Neural cell (in vitro differentiated cells): Measurements from ENCODE around the gene ELMO2.

Experiments used
- CTCF ChIP-seq: fragments of 450-650 bp; IDR thresholded peaks from 2 replicates; pipeline ENCODE4 v1.5.1; 2014; ENCODE audit warnings: antibody characterized with exemption, mild to moderate bottlenecking, moderate library complexity; ENCODE audit not compliant: poor library complexity, severe bottlenecking
- EP300 ChIP-seq: fragments of 450-650 bp; conservative IDR thresholded peaks from 2 replicates; pipeline ENCODE4 v1.6.1; 2014; ENCODE audit warnings: antibody characterized with exemption, mild to moderate bottlenecking, moderate library complexity; ENCODE audit not compliant: poor library complexity, severe bottlenecking
- EZH2 ChIP-seq: fragments of 200-600, 300-800 bp; shearing (Covaris generic), sonication (generic); IDR thresholded peaks from 2 replicates; pipeline ENCODE4 v1.6.1; 2014; ENCODE audit warnings: antibody characterized with exemption, low read length, borderline replicate concordance, mild to moderate bottlenecking; ENCODE audit not compliant: insufficient read depth, poor library complexity, severe bottlenecking
- MXI1 ChIP-seq: fragments of 450-650 bp; conservative IDR thresholded peaks from 2 replicates; pipeline ENCODE4 v1.6.1; 2014; ENCODE audit warnings: antibody characterized with exemption, mild to moderate bottlenecking; ENCODE audit not compliant: poor library complexity, severe bottlenecking
- POLR2AphosphoS5 ChIP-seq: IDR thresholded peaks from 2 replicates; pipeline ENCODE4 v1.6.1; 2012
- RAD21 ChIP-seq: fragments of 450-650 bp; conservative IDR thresholded peaks from 2 replicates; pipeline ENCODE4 v1.6.1; 2014; ENCODE audit warnings: antibody characterized with exemption, mild to moderate bottlenecking, moderate library complexity
- REST ChIP-seq: IDR thresholded peaks from 2 replicates; pipeline ENCODE4 v1.6.1; 2012; ENCODE audit warnings: borderline replicate concordance
- SMC3 ChIP-seq: fragments of 450-650 bp; conservative IDR thresholded peaks from 2 replicates; pipeline ENCODE4 v1.6.1; 2014; ENCODE audit warnings: antibody characterized with exemption, mild to moderate bottlenecking, moderate library complexity; ENCODE audit not compliant: poor library complexity

GRCh38 chr20:46328200-46328882 is 78.1 kb downstream of the ELMO2 start:
- TF ChIP-seq POLR2AphosphoS5 (no peak), CTCF (no peak), EP300 (no peak), EZH2 (no peak), REST (no peak), SMC3 (no peak), RAD21 (no peak), MXI1 (no peak)
